GM13977 (cell line): ENCODE results near the gene LTF.

Experiments
- DNase-seq: peaks from one replicate; pipeline ENCODE4 v3.0.0; 2012; ENCODE audit warnings: low spot score
- in situ Hi-C: fragments of 300-500 bp; cut with MboI; formaldehyde crosslinking; loops from one replicate; pipeline ENCODE4 v1.12.0; 2022; ENCODE audit warnings: low sequenced_read_pairs, low pct_unique_long_range_greater_than_20kb, mixed read lengths, inconsistent platforms; ENCODE audit not compliant: unreplicated experiment
- TF ChIP-seq, protein P1 (sequence below): IDR thresholded peaks from 2 replicates; pipeline ENCODE4 v1.5.1; 2012; ENCODE audit warnings: mild to moderate bottlenecking, control low read depth; ENCODE audit not compliant: insufficient read depth; ENCODE audit errors: extremely low read depth, missing control alignments

Gene LTF

DNA sequence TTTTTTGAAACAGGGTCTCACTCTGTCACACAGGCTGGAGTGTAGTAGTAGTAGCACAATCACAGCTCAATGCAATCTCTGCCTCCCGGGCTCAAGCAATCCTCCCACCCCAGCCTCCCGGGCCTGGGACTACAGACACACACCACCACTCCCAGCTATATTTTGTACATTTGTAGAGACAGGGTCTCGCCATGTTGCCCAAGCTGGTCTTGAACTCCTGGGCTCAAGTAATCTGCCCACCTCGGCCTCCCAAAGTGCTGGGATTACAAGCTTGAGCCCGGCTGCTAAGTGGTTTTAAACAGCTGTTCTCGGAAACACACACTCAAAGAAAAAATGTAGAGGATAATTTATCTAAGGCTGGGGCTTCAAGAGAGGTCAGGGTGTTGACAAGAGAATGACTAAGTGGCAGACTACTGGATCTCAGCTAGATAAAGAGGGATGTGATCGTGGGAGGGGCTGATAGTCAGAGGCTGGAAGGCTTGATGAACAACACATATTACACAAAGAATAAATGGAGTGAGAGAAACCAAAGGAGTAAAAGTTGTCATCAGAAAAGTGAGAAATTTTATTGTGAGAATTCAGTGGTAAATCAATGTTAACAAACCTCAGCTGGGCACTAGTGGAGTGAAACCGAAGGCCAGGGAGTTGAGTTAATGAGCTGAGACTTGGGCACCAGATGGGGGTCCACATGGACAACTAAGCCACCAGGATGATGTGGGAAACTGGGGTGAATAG, 64.5 kb downstream of the LTF start:
- in situ Hi-C loops, result loop anchor here (25.0 kb wide), 1 partner anchor 638 kb away; no protein-coding TSS in a partner anchor
- TF ChIP-seq, protein P1, sequence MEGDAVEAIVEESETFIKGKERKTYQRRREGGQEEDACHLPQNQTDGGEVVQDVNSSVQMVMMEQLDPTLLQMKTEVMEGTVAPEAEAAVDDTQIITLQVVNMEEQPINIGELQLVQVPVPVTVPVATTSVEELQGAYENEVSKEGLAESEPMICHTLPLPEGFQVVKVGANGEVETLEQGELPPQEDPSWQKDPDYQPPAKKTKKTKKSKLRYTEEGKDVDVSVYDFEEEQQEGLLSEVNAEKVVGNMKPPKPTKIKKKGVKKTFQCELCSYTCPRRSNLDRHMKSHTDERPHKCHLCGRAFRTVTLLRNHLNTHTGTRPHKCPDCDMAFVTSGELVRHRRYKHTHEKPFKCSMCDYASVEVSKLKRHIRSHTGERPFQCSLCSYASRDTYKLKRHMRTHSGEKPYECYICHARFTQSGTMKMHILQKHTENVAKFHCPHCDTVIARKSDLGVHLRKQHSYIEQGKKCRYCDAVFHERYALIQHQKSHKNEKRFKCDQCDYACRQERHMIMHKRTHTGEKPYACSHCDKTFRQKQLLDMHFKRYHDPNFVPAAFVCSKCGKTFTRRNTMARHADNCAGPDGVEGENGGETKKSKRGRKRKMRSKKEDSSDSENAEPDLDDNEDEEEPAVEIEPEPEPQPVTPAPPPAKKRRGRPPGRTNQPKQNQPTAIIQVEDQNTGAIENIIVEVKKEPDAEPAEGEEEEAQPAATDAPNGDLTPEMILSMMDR, result no peak
- DNase-seq, result no peak

DNA sequence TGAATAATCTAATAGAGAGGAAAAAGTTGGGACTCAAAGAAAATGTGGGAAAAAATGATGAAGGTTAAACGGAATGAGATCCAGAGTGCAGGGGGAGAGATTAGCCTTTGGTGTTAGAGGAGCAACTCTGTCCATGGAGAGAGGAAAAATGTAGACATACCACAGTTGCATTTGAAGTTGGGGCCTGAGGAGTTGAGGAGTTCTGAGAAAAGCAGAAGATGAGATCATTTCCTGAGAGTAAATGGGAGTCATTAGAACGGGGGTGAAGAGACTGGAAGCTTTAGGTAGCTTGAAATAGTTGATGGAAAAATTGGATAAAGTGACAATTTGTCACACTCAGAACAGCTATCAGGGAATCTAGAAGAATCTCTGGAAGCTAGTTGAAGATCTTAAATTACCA, 65.1 kb downstream of the LTF start:
- no peak for DNase-seq
- in situ Hi-C loops, result loop anchor here (25.0 kb wide), 1 partner anchor 637 kb away; no protein-coding TSS in a partner anchor
- TF ChIP-seq, protein P1, result no peak

DNA sequence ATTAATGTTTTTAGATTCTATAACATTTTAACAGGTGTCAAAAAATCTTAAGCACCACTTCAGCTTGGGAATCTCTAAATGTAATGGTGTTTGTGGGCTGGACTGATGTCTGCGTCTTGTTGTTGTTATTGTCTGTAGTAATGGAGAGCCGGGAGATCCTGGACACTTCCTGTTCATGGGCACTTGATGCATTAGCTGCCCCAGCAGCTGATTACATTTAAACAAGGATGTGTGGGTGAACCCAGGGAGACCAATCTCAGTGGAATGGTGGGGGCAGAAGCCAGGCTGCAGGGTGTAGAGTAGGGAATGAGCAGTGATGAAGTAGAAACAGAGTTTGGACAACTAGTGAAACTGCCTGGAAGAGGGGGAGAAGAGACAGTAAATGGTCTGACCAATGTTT, 65.6 kb downstream of the LTF start:
- in situ Hi-C loops, result loop anchor here (25.0 kb wide), 1 partner anchor 637 kb away; no protein-coding TSS in a partner anchor
- TF ChIP-seq, protein P1, result no peak

DNA sequence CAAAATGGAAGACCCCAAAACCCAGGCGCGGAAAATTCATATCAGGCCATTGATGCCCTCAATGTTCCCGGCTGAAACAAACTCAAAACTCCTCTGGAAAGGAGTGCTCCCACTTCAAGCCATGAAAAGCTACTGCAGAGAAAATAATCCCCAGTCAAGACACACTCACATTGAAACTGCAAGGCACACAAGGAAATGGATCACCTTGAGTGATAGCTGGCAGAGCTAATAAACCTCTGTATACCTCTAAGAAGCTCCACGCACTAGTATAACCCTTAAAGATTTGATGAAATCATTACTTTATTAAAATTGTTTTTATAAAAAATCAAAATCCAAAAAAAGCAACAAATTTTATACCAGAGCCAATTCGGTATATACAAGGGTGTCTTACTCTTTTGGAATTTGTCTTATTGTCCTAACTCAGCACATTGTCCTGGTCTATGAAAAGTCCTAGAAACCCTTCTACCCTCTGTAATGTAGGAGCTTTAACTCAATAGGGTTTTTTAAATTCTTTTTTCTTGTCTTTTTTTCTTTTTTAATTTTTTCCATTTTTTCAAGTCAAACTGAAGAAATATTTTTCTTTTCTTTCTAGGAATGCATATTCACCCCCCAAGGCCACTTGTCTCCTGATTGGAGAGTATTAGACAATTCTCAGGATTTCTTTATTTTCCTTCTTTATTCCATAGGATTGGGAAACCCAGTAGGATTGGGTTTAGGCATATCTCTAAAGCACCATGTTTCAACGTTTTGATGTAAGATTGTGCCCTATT, 66.3 kb downstream of the LTF start:
- TF ChIP-seq, protein P1, result no peak
- in situ Hi-C loops, result loop anchor here (25.0 kb wide), 1 partner anchor 636 kb away; no protein-coding TSS in a partner anchor
- no peak for DNase-seq

More for the DNA sequence above, 65.6 kb downstream of the LTF start:
- no peak for DNase-seq

DNA sequence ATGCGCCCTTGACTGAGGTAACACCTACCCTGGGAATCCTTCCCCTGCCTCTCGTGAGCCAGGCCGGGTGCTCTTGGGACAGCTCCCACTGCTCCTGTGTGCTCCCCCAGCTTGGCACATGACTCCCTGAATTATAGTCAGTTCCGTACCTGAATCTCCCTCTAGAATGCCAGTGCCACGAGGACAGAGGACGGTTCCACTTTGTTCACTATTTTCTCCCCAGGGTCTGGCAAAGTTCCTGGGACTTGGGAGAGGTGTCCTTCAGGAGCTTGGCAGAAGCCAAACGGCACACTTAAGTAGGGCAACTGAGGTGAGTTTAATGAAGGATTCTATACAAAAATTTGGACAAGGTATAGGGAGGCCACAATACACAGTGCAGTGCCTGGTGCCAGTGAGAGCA, 67.6 kb downstream of the LTF start:
- TF ChIP-seq, protein P1, result no peak
- in situ Hi-C loops, result loop anchor here (25.0 kb wide), 1 partner anchor 635 kb away; no protein-coding TSS in a partner anchor

DNA sequence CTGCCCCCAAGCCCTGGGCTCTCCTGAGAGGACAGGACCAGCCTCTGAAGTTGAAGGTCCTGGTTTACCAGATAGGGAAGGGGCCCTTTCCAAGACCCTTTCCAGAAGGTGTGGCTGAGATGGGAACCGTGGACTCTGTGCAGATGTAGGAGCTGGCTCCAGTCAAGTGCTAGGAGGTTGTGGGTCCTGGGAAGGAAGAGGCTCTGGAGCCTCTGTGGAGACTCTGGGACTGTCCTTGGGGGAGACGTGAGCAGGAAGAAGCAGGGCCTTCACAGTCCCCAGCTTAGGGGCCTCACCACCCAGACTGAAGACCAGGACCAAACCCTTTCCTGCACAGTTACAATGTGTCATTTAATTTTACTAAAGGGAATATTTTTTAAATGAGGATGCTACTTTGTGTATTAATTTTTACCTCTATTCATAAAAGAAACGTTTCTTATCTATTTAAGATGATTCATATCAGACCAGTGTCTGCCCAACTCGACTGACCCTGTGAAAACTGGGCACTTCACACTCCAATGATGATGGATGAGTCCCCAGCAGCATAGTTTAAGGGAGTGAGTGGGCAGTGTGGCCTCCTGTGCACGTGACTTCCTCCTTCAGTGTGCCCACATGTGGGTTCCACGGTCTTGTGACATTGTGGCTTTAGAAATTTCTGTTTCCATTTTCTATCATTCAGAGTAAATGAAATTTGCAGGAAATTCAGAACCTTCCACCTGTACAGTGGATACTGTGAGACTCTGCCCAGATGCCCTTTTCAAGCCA, 68.8 kb downstream of the LTF start:
- no peak for DNase-seq
- TF ChIP-seq, protein P1, result no peak
- in situ Hi-C loops, result loop anchor here (25.0 kb wide), 1 partner anchor 634 kb away; no protein-coding TSS in a partner anchor

More for the DNA sequence above, 67.6 kb downstream of the LTF start:
- no peak for DNase-seq
